Large intestine (tissue), 3 donors: ENCODE data around the gene PUM2. TPM values are rescaled to one million over a fixed set of nuclear protein-coding genes. Genes with fewer than 3 reads are reported as not detected.

Experiments
- DNase-seq, 2 donors: peaks; one replicate each; pipeline versions ENCODE4 v3.0.0 to v3.0.0-alpha.2; 2013
- H3K27ac ChIP-seq: one replicate; pipeline ENCODE4 v1.5.1; 2013; ENCODE audit warnings: low read length
- H3K27me3 ChIP-seq: 2 replicates; pipeline ENCODE4 v1.6.1; 2013; ENCODE audit warnings: low read length; ENCODE audit not compliant: control insufficient read depth, insufficient read depth
- H3K36me3 ChIP-seq: 2 replicates; pipeline ENCODE4 v1.6.1; 2013; ENCODE audit warnings: low read length; ENCODE audit not compliant: control insufficient read depth, insufficient read depth
- H3K4me1 ChIP-seq: one replicate; pipeline ENCODE4 v1.6.1; 2013; ENCODE audit warnings: low read length; ENCODE audit not compliant: control insufficient read depth, insufficient read depth
- H3K4me3 ChIP-seq: one replicate; pipeline ENCODE4 v1.5.1; 2013; ENCODE audit warnings: low read length
- H3K9me3 ChIP-seq: one replicate; pipeline ENCODE4 v1.6.1; 2013; ENCODE audit warnings: mild to moderate bottlenecking, low read depth, low read length, moderate library complexity; ENCODE audit not compliant: control insufficient read depth
- WGBS: methylation state at CpG from one replicate; pipeline ENCODE4 v1.1.5; 2013; ENCODE audit warnings: low lambda C conversion rate; ENCODE audit not compliant: insufficient coverage; 5-methylcytosine and 5-hydroxymethylcytosine counted together
- polyA plus RNA-seq: library from polyadenylated mRNA; unstranded; fragments of 120-200 nt; gene quantifications from one replicate; pipeline ENCODE4 v1.2.1, GENCODE V29; 2013

PUM2 gene
- polyA plus RNA-seq, 1 donor: 86.9 TPM

DNA sequence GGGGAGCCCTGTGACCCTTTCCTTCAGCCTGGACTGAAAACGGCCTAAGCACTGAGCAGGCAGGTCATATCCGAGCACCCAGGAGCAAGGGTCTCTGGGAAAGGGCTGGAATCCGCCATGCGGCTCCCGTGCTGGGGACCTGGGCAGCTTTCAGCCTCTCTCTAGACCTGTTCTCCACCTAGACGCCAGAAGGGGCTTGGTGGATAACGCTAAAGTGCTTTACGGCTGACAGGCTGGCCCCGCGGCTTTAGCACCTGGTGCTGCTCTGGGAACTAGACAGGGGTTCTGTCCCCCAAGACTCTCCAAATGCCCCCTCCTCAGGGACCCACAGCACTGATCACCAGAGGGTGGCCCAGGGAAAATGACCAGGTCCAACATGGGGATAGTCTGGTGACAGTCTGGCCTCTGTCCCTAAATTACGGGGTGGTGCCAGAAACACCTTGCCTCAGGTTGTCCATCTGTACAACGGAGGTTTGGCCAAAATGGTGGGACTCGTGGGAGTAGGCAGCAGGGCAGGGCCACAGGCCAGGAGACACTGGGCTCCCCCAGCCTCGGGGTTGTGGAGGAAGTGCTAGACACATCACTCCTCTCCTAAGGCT is 138.7 kb downstream of the PUM2 start:
- no peak for DNase-seq
- no peaks in the 10 kb centered on the region for H3K27me3 ChIP-seq
- H3K4me3 ChIP-seq: no peak overlapping the region
- H3K4me1 ChIP-seq: peaks cover 70% of the 10 kb centered on the region
- no CpG with 5 or more reads among the region's 14 CpGs for WGBS
- H3K27ac ChIP-seq: peak overlapping the region; percentile 79
- H3K9me3 ChIP-seq: no peaks in the 10 kb centered on the region
- H3K36me3 ChIP-seq: no peaks in the 10 kb centered on the region

DNA sequence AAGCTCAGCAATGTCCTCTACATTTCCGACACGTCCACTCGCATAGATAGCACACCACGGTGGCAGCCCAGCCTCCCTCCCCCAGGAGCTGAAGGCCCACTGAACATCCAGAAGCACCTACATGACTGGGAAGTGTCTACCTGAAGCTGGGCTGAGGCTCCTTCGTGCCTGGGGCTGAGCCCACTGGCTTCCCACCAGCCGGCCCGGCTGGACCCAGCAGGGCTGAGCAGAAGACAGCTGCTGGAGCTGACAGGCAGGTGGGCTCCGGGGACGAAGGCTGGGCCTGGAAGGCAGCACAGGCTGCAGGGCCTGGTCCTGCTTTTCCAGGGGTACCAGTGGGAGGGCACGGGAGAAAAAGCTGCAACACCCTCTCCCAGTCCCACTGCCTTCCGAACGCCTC is 139.2 kb downstream of the PUM2 start:
- no CpG with 5 or more reads among the region's 12 CpGs for WGBS
- H3K4me1 ChIP-seq: peaks cover 76% of the 10 kb centered on the region
- H3K27me3 ChIP-seq: no peaks in the 10 kb centered on the region

GRCh38 chr2:20210462-20210861 is 140.2 kb downstream of the PUM2 start:
- DNase-seq: no peak

More for the DNA sequence above, 139.2 kb downstream of the PUM2 start:
- no peaks in the 10 kb centered on the region for H3K9me3 ChIP-seq
- H3K36me3 ChIP-seq: no peaks in the 10 kb centered on the region
- DNase-seq: no peak
- H3K27ac ChIP-seq: no peak overlapping the region
- no peak overlapping the region for H3K4me3 ChIP-seq

DNA sequence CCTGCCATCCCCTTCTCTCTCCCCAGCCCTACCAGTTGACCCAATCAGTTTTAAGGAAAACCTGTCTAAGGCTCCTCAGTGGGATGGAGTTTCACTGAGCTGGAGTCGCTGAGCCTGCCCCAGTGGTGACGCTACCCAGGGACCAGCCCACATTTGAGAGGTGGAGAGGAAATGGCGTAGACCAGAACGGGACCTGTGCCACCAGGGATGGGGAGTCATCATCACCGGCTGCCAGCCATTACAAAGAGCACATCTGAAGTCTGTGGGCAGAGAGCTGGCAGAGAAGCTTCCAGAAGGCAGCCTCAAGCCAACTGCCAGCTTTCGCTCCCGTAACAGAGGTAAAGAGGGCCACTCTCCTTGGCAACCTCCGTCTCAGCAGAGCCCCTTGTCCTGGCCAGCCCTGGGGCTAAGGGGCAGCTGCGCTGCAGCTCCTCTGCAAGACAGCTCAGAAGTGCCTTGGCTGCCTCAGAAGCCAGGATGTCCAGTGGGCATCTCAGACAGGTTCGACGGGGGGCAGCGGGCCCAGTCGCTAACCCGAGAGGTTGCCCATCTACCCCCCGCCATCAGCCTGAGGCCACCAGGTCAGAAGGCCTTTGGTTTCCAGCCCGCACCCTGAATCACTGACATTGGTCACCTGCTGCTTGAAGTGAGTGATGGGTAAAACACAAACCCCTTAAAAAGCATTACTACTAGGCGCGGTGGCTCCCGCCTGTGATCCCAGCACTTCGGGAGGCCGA is 141.1 kb downstream of the PUM2 start:
- Histone ChIP-seq H3K4me1 (peaks cover 73% of the 10 kb centered on the region), H3K27me3 (no peaks in the 10 kb centered on the region), H3K27ac (peak overlapping the region; percentile 90), H3K36me3 (peaks cover 10% of the 10 kb centered on the region), H3K4me3 (no peak overlapping the region), H3K9me3 (no peaks in the 10 kb centered on the region)
- DNase-seq: no peak
- no CpG with 5 or more reads among the region's 21 CpGs for WGBS

More at GRCh38 chr2:20210462-20210861, 140.2 kb downstream of the PUM2 start:
- Histone ChIP-seq H3K4me1 (peaks cover 77% of the 10 kb centered on the region), H3K4me3 (no peak overlapping the region), H3K27ac (no peak overlapping the region), H3K9me3 (no peaks in the 10 kb centered on the region), H3K36me3 (peaks cover under 1% of the 10 kb centered on the region), H3K27me3 (no peaks in the 10 kb centered on the region)
- WGBS: no CpG with 5 or more reads among the region's 8 CpGs

DNA sequence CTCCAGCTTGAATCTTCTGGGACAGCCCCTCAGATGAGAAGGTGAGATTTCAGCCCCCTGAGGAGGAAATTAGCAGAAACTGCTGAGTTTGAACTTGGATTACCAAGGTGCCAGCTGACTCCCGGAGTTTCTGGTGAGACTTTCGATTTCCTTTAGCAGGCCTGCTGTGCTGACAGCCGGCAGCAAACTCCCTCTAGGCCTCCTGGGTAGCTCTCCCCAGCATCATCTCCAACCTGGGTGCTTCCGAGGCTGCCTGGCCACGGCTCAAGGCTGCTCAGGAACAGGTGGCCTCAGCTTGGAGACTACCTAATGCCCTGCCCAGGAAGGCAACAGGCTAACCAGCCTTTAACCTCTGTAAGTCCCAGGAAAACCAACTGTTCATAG is 142.2 kb downstream of the PUM2 start:
- no CpG with 5 or more reads among the region's 5 CpGs for WGBS
- peaks cover 62% of the 10 kb centered on the region for H3K4me1 ChIP-seq

DNA sequence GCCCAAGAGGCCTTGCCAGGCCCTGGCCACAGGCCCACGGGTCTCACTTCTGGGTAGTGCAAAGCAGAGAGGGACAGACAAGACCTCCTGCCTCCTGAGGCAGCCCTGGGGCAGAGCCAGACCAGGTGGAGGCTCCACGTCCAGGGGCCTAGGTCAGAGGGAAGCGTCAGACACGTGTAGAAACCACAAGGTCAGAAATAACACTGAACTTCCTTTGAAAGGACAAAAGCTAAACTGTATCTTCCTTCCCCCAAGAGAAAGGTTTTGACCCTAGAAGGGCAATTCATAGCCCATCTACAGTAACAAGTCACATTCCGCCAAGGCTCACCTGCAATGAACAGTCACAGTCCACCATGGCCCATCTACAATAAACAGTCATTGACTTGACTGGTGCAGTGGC is 143.6 kb downstream of the PUM2 start:
- Histone ChIP-seq H3K4me1 (peaks cover 48% of the 10 kb centered on the region), H3K9me3 (peaks cover 3% of the 10 kb centered on the region), H3K36me3 (peaks cover 31% of the 10 kb centered on the region), H3K27me3 (no peaks in the 10 kb centered on the region), H3K27ac (peak overlapping the region; percentile 90), H3K4me3 (no peak overlapping the region)
- no peak for DNase-seq
- WGBS: no CpG with 5 or more reads among the region's 5 CpGs

More for the DNA sequence above, 142.2 kb downstream of the PUM2 start:
- Histone ChIP-seq H3K9me3 (no peaks in the 10 kb centered on the region), H3K4me3 (no peak overlapping the region), H3K27me3 (no peaks in the 10 kb centered on the region), H3K27ac (peak overlapping the region; percentile 90), H3K36me3 (peaks cover 16% of the 10 kb centered on the region)
- peak in 1 of 2 donors; percentile 81 for DNase-seq

GRCh38 chr2:20205915-20206524 is 144.6 kb downstream of the PUM2 start:
- no peak for DNase-seq
- Histone ChIP-seq H3K9me3 (peaks cover 7% of the 10 kb centered on the region), H3K4me1 (peaks cover 48% of the 10 kb centered on the region), H3K27me3 (no peaks in the 10 kb centered on the region), H3K4me3 (no peak overlapping the region), H3K27ac (peak overlapping the region; percentile 90), H3K36me3 (peaks cover 41% of the 10 kb centered on the region)
- no CpG with 5 or more reads among the region's 10 CpGs for WGBS

- Histone ChIP-seq H3K36me3 (peaks cover 47% of the 10 kb centered on the region), H3K9me3 (peaks cover 7% of the 10 kb centered on the region), H3K4me1 (peaks cover 48% of the 10 kb centered on the region), H3K27ac (no peak overlapping the region), H3K27me3 (no peaks in the 10 kb centered on the region), H3K4me3 (no peak overlapping the region)
- no peak for DNase-seq
- whole genome bisulfite sequencing: no CpG with 5 or more reads among the region's 7 CpGs
Measured at GRCh38 chr2:20205069-20205468, 145.6 kb downstream of the PUM2 start.

GRCh38 chr2:20203521-20204225 is 147.0 kb downstream of the PUM2 start:
- WGBS: no CpG with 5 or more reads among the region's 17 CpGs
- Histone ChIP-seq H3K27me3 (no peaks in the 10 kb centered on the region), H3K27ac (no peak overlapping the region), H3K36me3 (peaks cover 47% of the 10 kb centered on the region), H3K4me1 (peaks cover 42% of the 10 kb centered on the region), H3K4me3 (no peak overlapping the region), H3K9me3 (peaks cover 7% of the 10 kb centered on the region)
- DNase-seq: no peak

GRCh38 chr2:20203072-20203471 is 147.6 kb downstream of the PUM2 start:
- Histone ChIP-seq H3K4me1 (peaks cover 42% of the 10 kb centered on the region), H3K27ac (no peak overlapping the region), H3K9me3 (peaks cover 7% of the 10 kb centered on the region), H3K4me3 (no peak overlapping the region), H3K27me3 (no peaks in the 10 kb centered on the region), H3K36me3 (peaks cover 47% of the 10 kb centered on the region)
- WGBS: no CpG with 5 or more reads among the region's 10 CpGs
- no peak for DNase-seq
